AG09309 (cell line): ENCODE results near the gene CTSD.

Source experiments
- DNase-seq: peaks from one replicate; pipeline ENCODE4 v3.0.0-alpha.2; 2010; ENCODE audit warnings: low read depth
- H3K4me3 ChIP-seq: 2 replicates; pipeline ENCODE4 v1.5.1; 2011; ENCODE audit warnings: mild to moderate bottlenecking, low read depth, low read length, moderate library complexity; ENCODE audit not compliant: control insufficient read depth
- TF ChIP-seq, protein P1 (sequence below): IDR thresholded peaks from 2 replicates; pipeline ENCODE4 v1.5.1; 2011; ENCODE audit warnings: mild to moderate bottlenecking, low read depth, low read length, inconsistent platforms; ENCODE audit not compliant: insufficient read depth, control insufficient read depth; ENCODE audit errors: missing control alignments

The CTSD gene

DNA sequence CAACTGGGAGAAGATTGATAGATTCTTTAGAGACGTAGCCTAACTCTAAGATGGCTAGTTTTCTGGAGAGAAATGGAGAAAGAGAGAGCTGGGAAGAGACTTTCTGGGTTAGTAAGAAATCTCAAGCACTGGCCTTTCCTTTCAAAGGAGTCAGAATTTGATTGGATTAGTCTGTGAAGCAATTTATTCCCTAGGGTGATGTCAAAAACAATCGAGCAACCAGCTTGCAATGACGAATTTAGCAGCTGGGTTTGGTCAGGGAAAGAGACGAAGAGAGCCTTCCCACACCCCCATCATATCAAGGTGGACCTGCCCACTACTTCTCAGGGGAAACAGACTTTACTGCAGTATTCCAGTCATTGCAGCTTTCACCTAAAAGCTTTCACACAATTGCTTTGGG, 56.0 kb downstream of the CTSD start:
- no peak for DNase-seq
- H3K4me3 ChIP-seq, result no peak overlapping the region
- TF ChIP-seq, protein P1, sequence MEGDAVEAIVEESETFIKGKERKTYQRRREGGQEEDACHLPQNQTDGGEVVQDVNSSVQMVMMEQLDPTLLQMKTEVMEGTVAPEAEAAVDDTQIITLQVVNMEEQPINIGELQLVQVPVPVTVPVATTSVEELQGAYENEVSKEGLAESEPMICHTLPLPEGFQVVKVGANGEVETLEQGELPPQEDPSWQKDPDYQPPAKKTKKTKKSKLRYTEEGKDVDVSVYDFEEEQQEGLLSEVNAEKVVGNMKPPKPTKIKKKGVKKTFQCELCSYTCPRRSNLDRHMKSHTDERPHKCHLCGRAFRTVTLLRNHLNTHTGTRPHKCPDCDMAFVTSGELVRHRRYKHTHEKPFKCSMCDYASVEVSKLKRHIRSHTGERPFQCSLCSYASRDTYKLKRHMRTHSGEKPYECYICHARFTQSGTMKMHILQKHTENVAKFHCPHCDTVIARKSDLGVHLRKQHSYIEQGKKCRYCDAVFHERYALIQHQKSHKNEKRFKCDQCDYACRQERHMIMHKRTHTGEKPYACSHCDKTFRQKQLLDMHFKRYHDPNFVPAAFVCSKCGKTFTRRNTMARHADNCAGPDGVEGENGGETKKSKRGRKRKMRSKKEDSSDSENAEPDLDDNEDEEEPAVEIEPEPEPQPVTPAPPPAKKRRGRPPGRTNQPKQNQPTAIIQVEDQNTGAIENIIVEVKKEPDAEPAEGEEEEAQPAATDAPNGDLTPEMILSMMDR, result no peak

DNA sequence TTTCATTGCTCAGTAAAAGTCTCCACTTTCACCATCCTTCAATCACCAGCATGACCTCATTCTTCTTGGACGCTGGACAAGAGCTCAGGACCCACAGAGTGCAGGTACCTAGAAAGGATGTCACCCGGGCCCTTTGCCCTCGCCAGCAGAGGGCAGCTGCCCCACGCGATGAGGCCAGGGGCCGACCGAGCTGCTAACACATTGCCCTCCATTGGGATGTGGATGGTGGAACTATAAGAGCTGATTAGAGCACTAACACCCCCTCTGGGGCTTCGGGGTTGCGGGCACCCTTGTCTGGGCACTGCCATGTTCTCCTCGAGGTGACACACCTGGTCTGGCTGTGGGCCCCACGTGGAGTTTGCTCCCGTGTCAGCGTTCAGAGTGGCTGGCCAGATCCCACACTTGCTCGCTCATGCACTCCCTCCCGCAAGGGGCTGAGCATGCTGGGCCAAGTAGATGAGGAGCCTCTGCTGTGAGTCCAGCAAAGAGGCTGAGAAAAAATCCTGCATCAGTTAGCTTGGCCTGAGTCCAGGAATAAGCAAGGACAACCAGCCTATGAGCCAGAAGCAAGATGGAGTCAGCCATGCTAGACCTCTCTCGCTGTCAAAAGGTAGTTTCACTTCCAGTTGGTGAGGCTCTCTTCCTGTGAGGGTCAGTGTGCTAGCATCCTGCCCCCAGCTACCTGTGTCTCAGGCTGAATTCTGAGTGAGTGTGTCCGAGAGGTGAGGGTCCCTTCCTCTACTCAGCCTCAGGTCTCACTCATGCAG, 56.9 kb downstream of the CTSD start:
- no peak overlapping the region for H3K4me3 ChIP-seq
- no peak for DNase-seq
- TF ChIP-seq, protein P1, result no peak

DNA sequence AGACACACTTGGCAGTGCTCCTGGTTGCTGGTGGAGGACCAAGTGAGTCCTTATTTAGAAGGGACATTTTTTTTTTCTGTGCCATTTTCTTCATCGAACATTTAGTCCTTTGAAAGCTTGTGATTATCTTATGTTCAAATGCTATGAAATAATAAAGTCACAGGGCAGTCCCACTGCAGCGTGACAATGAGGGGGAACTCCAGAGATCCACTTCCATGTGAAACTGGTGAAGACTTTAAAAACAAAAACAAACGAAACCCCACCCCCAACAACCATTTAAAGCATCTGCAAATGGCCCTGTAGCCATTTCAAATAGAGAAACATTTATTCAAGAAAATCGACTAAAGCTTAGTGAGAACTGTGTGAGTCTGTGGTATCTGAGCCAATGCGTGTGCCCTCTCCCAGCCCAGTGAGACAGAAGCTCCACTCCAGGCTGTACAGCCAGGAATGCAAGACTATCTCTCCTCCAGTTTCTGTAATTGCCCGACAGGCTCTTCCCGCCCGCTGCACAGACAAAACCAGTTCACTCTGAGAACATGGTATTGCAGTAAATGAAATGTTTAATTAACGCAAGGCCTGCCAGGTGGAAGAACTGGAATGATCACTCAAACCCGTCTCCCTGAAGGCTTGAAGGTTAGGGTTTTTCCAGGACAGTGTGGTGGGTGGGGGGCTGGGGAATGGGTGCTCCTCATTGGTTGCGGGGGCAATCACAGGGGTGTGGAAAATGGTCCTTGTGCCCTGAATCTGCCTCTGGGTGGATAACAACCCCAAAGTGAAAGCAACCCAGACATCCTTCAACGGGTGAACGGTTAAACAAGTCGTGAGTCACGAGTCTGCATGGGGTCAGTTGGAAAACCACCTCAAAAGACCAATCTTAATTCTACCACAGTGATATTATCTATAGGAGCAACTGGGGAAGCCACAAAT, 58.3 kb downstream of the CTSD start:
- DNase-seq, result no peak
- no peak overlapping the region for H3K4me3 ChIP-seq
- TF ChIP-seq, protein P1, result no peak

DNA sequence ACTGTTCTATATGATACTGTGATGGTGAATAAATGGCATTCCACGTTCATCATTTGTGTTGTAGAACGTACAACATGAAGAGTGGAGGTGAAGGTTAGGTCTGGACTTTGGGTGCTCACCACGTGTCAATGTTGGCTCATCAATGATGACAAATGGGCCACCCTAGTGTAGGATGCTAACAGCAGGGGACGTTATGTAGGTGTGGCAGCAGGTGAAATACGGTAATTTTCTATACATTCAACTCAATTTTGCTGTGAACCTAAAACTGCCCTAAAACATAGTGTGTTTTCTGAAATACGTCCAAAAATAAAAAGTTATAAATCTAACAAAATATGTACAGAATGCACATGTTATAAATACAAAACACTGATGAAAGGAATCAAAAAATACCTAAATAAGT, 60.6 kb downstream of the CTSD start:
- H3K4me3 ChIP-seq, result no peak overlapping the region
- TF ChIP-seq, protein P1, result no peak
- DNase-seq, result no peak
